NCI-H1436 (cell line): ENCODE measurements around the gene MRGPRD.

Experiments
- DNase-seq: peaks from one replicate; lab custom pipeline; 2025; lab: John Stamatoyannopoulos, UW

MRGPRD gene

DNA sequence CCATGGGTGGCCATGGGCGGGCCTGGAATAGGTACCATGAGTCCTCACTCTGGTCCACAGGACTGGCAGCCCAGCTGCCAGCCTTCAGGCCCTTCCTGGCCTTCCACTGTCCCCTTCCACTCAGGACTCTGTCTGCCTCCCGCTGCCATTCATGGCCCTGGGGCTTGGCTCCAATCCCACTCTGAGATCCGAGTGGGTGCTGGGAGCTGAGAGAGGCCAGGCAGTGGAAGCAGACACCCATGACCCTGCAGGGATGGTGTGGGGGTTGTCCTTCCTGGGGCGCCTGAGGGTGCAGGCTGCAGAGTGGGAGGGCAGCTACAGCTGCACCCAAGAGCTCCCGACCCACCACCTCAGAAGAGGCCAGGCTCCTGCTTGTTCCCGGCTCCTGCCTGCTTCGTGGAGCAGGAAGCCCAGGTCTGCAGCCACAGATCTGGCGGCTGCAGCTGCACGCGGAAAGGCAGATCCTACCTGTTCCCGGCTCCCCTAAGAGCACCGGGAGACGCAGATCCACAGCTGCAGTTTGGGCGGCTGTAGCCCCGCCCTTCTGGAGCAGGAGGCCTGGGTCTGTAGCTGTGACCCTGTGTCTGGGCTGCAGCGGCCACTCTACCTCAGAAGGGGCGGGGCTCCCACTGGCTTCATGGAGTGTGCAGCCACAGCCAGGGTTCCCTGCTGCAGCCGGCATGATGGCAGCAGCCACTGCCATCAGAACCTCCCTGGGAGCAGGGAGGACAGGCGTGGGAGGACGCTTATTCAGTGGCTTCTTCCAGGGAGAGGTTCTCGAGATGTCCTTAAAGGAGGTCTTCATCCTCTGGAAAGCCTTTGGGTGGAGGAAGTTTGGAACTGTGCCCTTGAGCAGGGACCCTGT is 49.6 kb downstream of the MRGPRD start:
- DNase-seq: no peak
